Upper lobe of left lung (tissue), 4 donors: ENCODE measurements around the gene CDKAL1.

Experiments
- POLR2A ChIP-seq, 4 donors: fragments of 450-650 bp; IDR thresholded peaks; one replicate each; pipeline ENCODE4 v1.5.1; 2016 to 2017; ENCODE audit warnings: antibody characterized with exemption in 4 of 4, mild to moderate bottlenecking in 2 of 4
- POLR2AphosphoS5 ChIP-seq, 2 donors: sonication (generic); formaldehyde crosslinking; IDR thresholded peaks; one replicate each; pipeline ENCODE4 v1.5.1; 2017; ENCODE audit warnings: antibody characterized with exemption in 2 of 2
- TF ChIP-seq, protein P1 (sequence below), 6 experiments: fragments of 450-650 bp in 4 of 6; fragments of 200-600 bp in 2 of 6; sonication (generic) in 2 of 6; IDR thresholded peaks; one replicate each; pipeline ENCODE4 v1.5.1; 2016 to 2019; ENCODE audit warnings: antibody characterized with exemption in 6 of 6

DNA sequence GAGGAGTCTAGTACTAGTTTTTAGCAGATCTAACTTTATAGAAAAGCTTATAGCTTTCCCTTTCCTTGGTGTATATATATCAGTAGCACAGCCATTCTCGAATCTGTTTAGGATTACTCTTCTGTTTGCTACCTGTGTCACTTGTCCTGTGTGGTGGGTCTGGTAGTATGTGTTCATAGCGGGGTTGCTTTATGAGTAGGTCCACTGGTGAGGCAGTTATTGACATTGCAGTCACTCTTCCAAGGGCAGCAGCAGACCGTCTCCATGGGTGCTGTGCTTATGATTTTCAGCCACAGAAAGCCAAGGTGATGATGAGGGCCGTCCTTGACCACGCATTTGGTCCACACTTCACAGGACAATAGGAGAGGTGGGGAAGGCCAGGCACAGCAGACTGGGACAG, 171.5 kb downstream of the CDKAL1 start:
- no peak for TF ChIP-seq POLR2A (IDR thresholded peaks at IDR 0.05)
- TF ChIP-seq, protein P1, sequence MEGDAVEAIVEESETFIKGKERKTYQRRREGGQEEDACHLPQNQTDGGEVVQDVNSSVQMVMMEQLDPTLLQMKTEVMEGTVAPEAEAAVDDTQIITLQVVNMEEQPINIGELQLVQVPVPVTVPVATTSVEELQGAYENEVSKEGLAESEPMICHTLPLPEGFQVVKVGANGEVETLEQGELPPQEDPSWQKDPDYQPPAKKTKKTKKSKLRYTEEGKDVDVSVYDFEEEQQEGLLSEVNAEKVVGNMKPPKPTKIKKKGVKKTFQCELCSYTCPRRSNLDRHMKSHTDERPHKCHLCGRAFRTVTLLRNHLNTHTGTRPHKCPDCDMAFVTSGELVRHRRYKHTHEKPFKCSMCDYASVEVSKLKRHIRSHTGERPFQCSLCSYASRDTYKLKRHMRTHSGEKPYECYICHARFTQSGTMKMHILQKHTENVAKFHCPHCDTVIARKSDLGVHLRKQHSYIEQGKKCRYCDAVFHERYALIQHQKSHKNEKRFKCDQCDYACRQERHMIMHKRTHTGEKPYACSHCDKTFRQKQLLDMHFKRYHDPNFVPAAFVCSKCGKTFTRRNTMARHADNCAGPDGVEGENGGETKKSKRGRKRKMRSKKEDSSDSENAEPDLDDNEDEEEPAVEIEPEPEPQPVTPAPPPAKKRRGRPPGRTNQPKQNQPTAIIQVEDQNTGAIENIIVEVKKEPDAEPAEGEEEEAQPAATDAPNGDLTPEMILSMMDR (IDR thresholded peaks at IDR 0.05), result no peak
- TF ChIP-seq POLR2AphosphoS5 (IDR thresholded peaks at IDR 0.05), result no peak
